Erythroblast (primary cell): ENCODE data around the gene ARHGEF9.

Experiments used
- GATA1 ChIP-seq: IDR thresholded peaks from 2 replicates; pipeline ENCODE4 v1.6.1; 2011; ENCODE audit warnings: low read depth, mild to moderate bottlenecking, control low read depth, low read length, moderate library complexity
- POLR2A ChIP-seq: IDR thresholded peaks from 2 replicates; pipeline ENCODE4 v1.6.1; 2011; ENCODE audit warnings: mild to moderate bottlenecking, low read length

- no peak for TF ChIP-seq POLR2A
- no peak for TF ChIP-seq GATA1
These were observed 34.2 kb downstream of the ARHGEF9 start for GRCh38 chrX:63750811-63751210.
